SHP77 treated with DMSO at 0.1 percent for 48 hours (cell line): ENCODE data around the gene SNX27.
"Not testable (repeated sequence)": the region's sequence is repeated elsewhere in the genome, so short reads cannot be mapped to it uniquely, and the experiment has no call there.

Experiments
- DNase-seq: peaks from one replicate; lab custom pipeline; 2025; lab: John Stamatoyannopoulos, UW

SNX27 gene

GRCh38 chr1:151641229-151641628 lies 29.4 kb downstream of the SNX27 start:
- DNase-seq = no peak

GRCh38 chr1:151643085-151643484 lies 31.2 kb downstream of the SNX27 start:
- DNase-seq = not testable (repeated sequence)

GRCh38 chr1:151644001-151644400 lies 32.2 kb downstream of the SNX27 start:
- DNase-seq = no peak

GRCh38 chr1:151653397-151653796 lies 41.5 kb downstream of the SNX27 start:
- no peak for DNase-seq

GRCh38 chr1:151655371-151655770 lies 43.5 kb downstream of the SNX27 start:
- DNase-seq = no peak

- DNase-seq = no peak
Observed at GRCh38 chr1:151661751-151662150, 49.9 kb downstream of the SNX27 start.

GRCh38 chr1:151668090-151668489 lies 56.2 kb downstream of the SNX27 start:
- DNase-seq = no peak

- DNase-seq = not testable (repeated sequence)
Observed at GRCh38 chr1:151670036-151670675, 58.3 kb downstream of the SNX27 start.

- DNase-seq = no peak
Observed at GRCh38 chr1:151673407-151673806, 61.6 kb downstream of the SNX27 start.

- DNase-seq = no peak
Observed at GRCh38 chr1:151680391-151680790, 68.5 kb downstream of the SNX27 start.

- no peak for DNase-seq
Observed at GRCh38 chr1:151680826-151681225, 69.0 kb downstream of the SNX27 start.

GRCh38 chr1:151681923-151682322 lies 70.1 kb downstream of the SNX27 start:
- no peak for DNase-seq

- not testable (repeated sequence) for DNase-seq
Observed at GRCh38 chr1:151682901-151683300, 71.1 kb downstream of the SNX27 start.

GRCh38 chr1:151684128-151684527 lies 72.3 kb downstream of the SNX27 start:
- DNase-seq = no peak

GRCh38 chr1:151686561-151686960 lies 74.7 kb downstream of the SNX27 start:
- no peak for DNase-seq

- DNase-seq = no peak
Observed at GRCh38 chr1:151689494-151689893, 77.6 kb downstream of the SNX27 start.

- DNase-seq = no peak
Observed at GRCh38 chr1:151692226-151692625, 80.4 kb downstream of the SNX27 start.

GRCh38 chr1:151693057-151693651 lies 81.3 kb downstream of the SNX27 start:
- DNase-seq = peak; percentile 56

GRCh38 chr1:151701515-151701914 lies 89.7 kb downstream of the SNX27 start:
- DNase-seq = no peak

- no peak for DNase-seq
Observed at GRCh38 chr1:151702936-151703335, 91.1 kb downstream of the SNX27 start.

GRCh38 chr1:151703813-151704212 lies 92.0 kb downstream of the SNX27 start:
- DNase-seq = no peak

GRCh38 chr1:151704246-151704645 lies 92.4 kb downstream of the SNX27 start:
- no peak for DNase-seq

GRCh38 chr1:151705146-151705545 lies 93.3 kb downstream of the SNX27 start:
- DNase-seq = no peak
